Neuronal stem cell (in vitro differentiated cells): ENCODE data around the gene STX16.
A peak's percentile ranks its signal among the peaks of the same experiment; 100 is the strongest.

Experiments used
- DNase-seq: peaks from one replicate; pipeline ENCODE4 v3.0.0-alpha.2; 2013; ENCODE audit warnings: low spot score
- H2AFZ ChIP-seq: one replicate; pipeline ENCODE4 v1.6.1; 2013; ENCODE audit warnings: mild to moderate bottlenecking, low read length, inconsistent platforms
- H2AK5ac ChIP-seq: 2 replicates; pipeline ENCODE4 v1.6.1; 2013; ENCODE audit warnings: low read depth, mild to moderate bottlenecking, inconsistent platforms, low read length, moderate library complexity, mixed read lengths
- H2BK120ac ChIP-seq: 2 replicates; pipeline ENCODE4 v1.6.1; 2013; ENCODE audit warnings: low read depth, mild to moderate bottlenecking, inconsistent platforms, low read length, moderate library complexity, mixed read lengths
- H2BK12ac ChIP-seq: one replicate; pipeline ENCODE4 v1.6.1; 2013; ENCODE audit warnings: low read length, inconsistent platforms
- H2BK15ac ChIP-seq: 2 replicates; pipeline ENCODE4 v1.6.1; 2013; ENCODE audit warnings: mild to moderate bottlenecking, low read length, inconsistent platforms, mixed read lengths
- H2BK5ac ChIP-seq: one replicate; pipeline ENCODE4 v1.6.1; 2013; ENCODE audit warnings: inconsistent platforms, mild to moderate bottlenecking, low read length, moderate library complexity
- H3K14ac ChIP-seq: one replicate; pipeline ENCODE4 v1.6.1; 2013; ENCODE audit warnings: low read length, inconsistent platforms
- H3K18ac ChIP-seq: 2 replicates; pipeline ENCODE4 v1.6.1; 2013; ENCODE audit warnings: low read length, inconsistent platforms
- H3K23ac ChIP-seq: 2 replicates; pipeline ENCODE4 v1.6.1; 2013; ENCODE audit warnings: low read depth, mild to moderate bottlenecking, mixed read lengths, low read length, inconsistent platforms; ENCODE audit not compliant: poor library complexity
- H3K27ac ChIP-seq: replicated peaks from 3 replicates; pipeline ENCODE4 v1.5.1; 2013; ENCODE audit warnings: low read length, inconsistent platforms
- H3K27me3 ChIP-seq, 3 experiments: 2 replicates each; pipeline ENCODE4 v1.6.1; 2013; ENCODE audit warnings: low read length in 3 of 3, mild to moderate bottlenecking in 2 of 3, inconsistent platforms in 1 of 3, low read depth in 1 of 3, mixed read lengths in 1 of 3, moderate library complexity in 1 of 3; ENCODE audit not compliant: control insufficient read depth in 3 of 3, insufficient read depth in 3 of 3
- H3K36me3 ChIP-seq, 2 donors: replicated peaks in 1 of 2; 2 replicates each; pipeline ENCODE4 v1.6.1; 2013; ENCODE audit warnings: low read length in 2 of 2; ENCODE audit not compliant: control insufficient read depth in 2 of 2, insufficient read depth in 2 of 2
- H3K4ac ChIP-seq: 2 replicates; pipeline ENCODE4 v1.6.1; 2013; ENCODE audit warnings: inconsistent platforms, mild to moderate bottlenecking, low read length, moderate library complexity
- H3K4me1 ChIP-seq, 2 donors: 1 replicate in 1 of 2; 2 replicates in 1 of 2; pipeline ENCODE4 v1.6.1; 2013; ENCODE audit warnings: low read length in 2 of 2, low read depth in 1 of 2; ENCODE audit not compliant: control insufficient read depth in 2 of 2, insufficient read depth in 1 of 2
- H3K4me2 ChIP-seq: one replicate; pipeline ENCODE4 v1.6.1; 2013; ENCODE audit warnings: mild to moderate bottlenecking, low read length, inconsistent platforms; ENCODE audit not compliant: insufficient read depth, poor library complexity, severe bottlenecking
- H3K4me3 ChIP-seq, 2 donors: 2 replicates each; pipeline ENCODE4 v1.5.1; 2013; ENCODE audit warnings: low read length in 2 of 2, mild to moderate bottlenecking in 2 of 2, inconsistent platforms in 1 of 2, moderate library complexity in 1 of 2
- H3K79me1 ChIP-seq: one replicate; pipeline ENCODE4 v1.6.1; 2013; ENCODE audit warnings: low read depth, mild to moderate bottlenecking, inconsistent platforms, low read length, moderate library complexity
- H3K9ac ChIP-seq: one replicate; pipeline ENCODE4 v1.6.1; 2013; ENCODE audit warnings: mild to moderate bottlenecking, low read depth, low read length, inconsistent platforms; ENCODE audit not compliant: poor library complexity
- H3K9me3 ChIP-seq, 2 donors: replicated peaks in 1 of 2; 2 replicates each; pipeline versions ENCODE3 to v1.6.1; 2013; ENCODE audit warnings: low read length in 2 of 2, mild to moderate bottlenecking in 2 of 2, inconsistent platforms in 1 of 2, low read depth in 1 of 2, mixed read lengths in 1 of 2, moderate library complexity in 1 of 2; ENCODE audit not compliant: control insufficient read depth in 2 of 2, insufficient read depth in 1 of 2
- H4K8ac ChIP-seq: one replicate; pipeline ENCODE4 v1.6.1; 2013; ENCODE audit warnings: low read depth, mild to moderate bottlenecking, inconsistent platforms, low read length, moderate library complexity
- H4K91ac ChIP-seq: one replicate; pipeline ENCODE4 v1.6.1; 2013; ENCODE audit warnings: low read length, low read depth, mild to moderate bottlenecking, inconsistent platforms; ENCODE audit not compliant: poor library complexity
- WGBS, 2 donors: extraction: QIAGEN DNeasy Blood & Tissue Kit; methylation state at CpG; one replicate each; pipeline ENCODE4 v1.1.7; 2013; ENCODE audit warnings: missing lambda C conversion rate in 2 of 2, mixed read lengths in 1 of 2; ENCODE audit not compliant: insufficient read length in 2 of 2, insufficient replicate concordance in 1 of 2; ENCODE audit errors: extremely low coverage in 2 of 2; 5-methylcytosine and 5-hydroxymethylcytosine counted together

STX16 gene

GRCh38 chr20:58719258-58719657 lies 68.2 kb downstream of the STX16 start:
- H4K8ac ChIP-seq = no peak overlapping the region
- no peak overlapping the region for H3K4me3 ChIP-seq
- H3K23ac ChIP-seq = no peak overlapping the region
- no peak overlapping the region for H3K14ac ChIP-seq
- peaks cover 0 to 40% (median 0%) of the 10 kb centered on the region in 3 experiments for H3K27me3 ChIP-seq
- H3K9me3 ChIP-seq = no peaks in the 10 kb centered on the region
- H3K18ac ChIP-seq = no peak overlapping the region
- H2BK5ac ChIP-seq = no peak overlapping the region
- H3K4me1 ChIP-seq = peaks cover 10 to 19% of the 10 kb centered on the region in 2 donors
- H2AFZ ChIP-seq = no peak overlapping the region
- H2AK5ac ChIP-seq = no peak overlapping the region
- no peaks in the 10 kb centered on the region for H3K79me1 ChIP-seq
- H2BK120ac ChIP-seq = no peak overlapping the region
- no peak overlapping the region for H2BK15ac ChIP-seq
- no peak overlapping the region for H3K9ac ChIP-seq
- no peak overlapping the region for H2BK12ac ChIP-seq
- H3K4me2 ChIP-seq = no peak overlapping the region
- no peak overlapping the region for H3K4ac ChIP-seq
- H4K91ac ChIP-seq = no peak overlapping the region
- WGBS, 2 donors = no CpG with 5 or more reads among the region's 7 CpGs
- H3K36me3 ChIP-seq = peaks cover 0 to 2% of the 10 kb centered on the region in 2 donors
- no peak for DNase-seq
- no peak overlapping the region for H3K27ac ChIP-seq

GRCh38 chr20:58719971-58720371 lies 68.9 kb downstream of the STX16 start:
- H3K4ac ChIP-seq = no peak overlapping the region
- H3K79me1 ChIP-seq = no peaks in the 10 kb centered on the region
- no peak overlapping the region for H2AK5ac ChIP-seq
- H2AFZ ChIP-seq = no peak overlapping the region
- no peak for DNase-seq
- H3K9me3 ChIP-seq = no peaks in the 10 kb centered on the region
- H2BK120ac ChIP-seq = no peak overlapping the region
- H3K36me3 ChIP-seq = peaks cover 0 to 2% of the 10 kb centered on the region in 2 donors
- no peak overlapping the region for H3K4me3 ChIP-seq
- H2BK15ac ChIP-seq = no peak overlapping the region
- H3K27me3 ChIP-seq = peaks cover 0 to 43% (median 0%) of the 10 kb centered on the region in 3 experiments
- no peak overlapping the region for H3K23ac ChIP-seq
- no peak overlapping the region for H4K91ac ChIP-seq
- H3K27ac ChIP-seq = no peak overlapping the region
- H4K8ac ChIP-seq = no peak overlapping the region
- no peak overlapping the region for H3K18ac ChIP-seq
- no peak overlapping the region for H2BK12ac ChIP-seq
- H3K4me1 ChIP-seq = peaks cover 10 to 19% of the 10 kb centered on the region in 2 donors
- no CpG with 5 or more reads among the region's 6 CpGs for WGBS, 2 donors
- H2BK5ac ChIP-seq = no peak overlapping the region
- no peak overlapping the region for H3K4me2 ChIP-seq
- H3K14ac ChIP-seq = no peak overlapping the region
- no peak overlapping the region for H3K9ac ChIP-seq

GRCh38 chr20:58720890-58721289 lies 69.8 kb downstream of the STX16 start:
- Histone ChIP-seq H2BK12ac (no peak overlapping the region), H3K14ac (no peak overlapping the region), H2BK5ac (no peak overlapping the region), H2AFZ (no peak overlapping the region), H3K27me3 (peaks cover 0 to 43% (median 0%) of the 10 kb centered on the region in 3 experiments), H2AK5ac (no peak overlapping the region), H4K91ac (no peak overlapping the region), H3K4me3 (no peak overlapping the region), H3K4ac (no peak overlapping the region), H4K8ac (no peak overlapping the region), H2BK15ac (no peak overlapping the region), H3K4me1 (peaks cover 10 to 17% of the 10 kb centered on the region in 2 donors), H3K36me3 (no peaks in the 10 kb centered on the region), H2BK120ac (no peak overlapping the region), H3K9me3 (no peaks in the 10 kb centered on the region), H3K4me2 (no peak overlapping the region), H3K18ac (no peak overlapping the region), H3K23ac (no peak overlapping the region), H3K9ac (no peak overlapping the region), H3K79me1 (no peaks in the 10 kb centered on the region), H3K27ac (no peak overlapping the region)
- WGBS, 2 donors = no CpG with 5 or more reads among the region's 14 CpGs
- no peak for DNase-seq

GRCh38 chr20:58721951-58722778 lies 71.1 kb downstream of the STX16 start:
- no peaks in the 10 kb centered on the region for H3K9me3 ChIP-seq
- no peak overlapping the region for H3K14ac ChIP-seq
- no peak overlapping the region for H2BK15ac ChIP-seq
- no peak overlapping the region for H2BK120ac ChIP-seq
- no peak overlapping the region for H3K4me2 ChIP-seq
- no peak overlapping the region for H4K91ac ChIP-seq
- peak overlapping the region; percentile 18 for H2AK5ac ChIP-seq
- no peak overlapping the region for H2BK12ac ChIP-seq
- WGBS, 2 donors = no CpG with 5 or more reads among the region's 22 CpGs
- H3K18ac ChIP-seq = peak overlapping the region; percentile 40
- no peak for DNase-seq
- H2AFZ ChIP-seq = no peak overlapping the region
- no peaks in the 10 kb centered on the region for H3K36me3 ChIP-seq
- no peak overlapping the region for H3K4me3 ChIP-seq
- peak overlapping the region; percentile 3 for H3K9ac ChIP-seq
- no peak overlapping the region for H4K8ac ChIP-seq
- H3K4ac ChIP-seq = no peak overlapping the region
- H3K23ac ChIP-seq = no peak overlapping the region
- H2BK5ac ChIP-seq = no peak overlapping the region
- no peak overlapping the region for H3K27ac ChIP-seq
- H3K27me3 ChIP-seq = peaks cover 0 to 43% (median 0%) of the 10 kb centered on the region in 3 experiments
- H3K4me1 ChIP-seq = peaks cover 2 to 4% of the 10 kb centered on the region in 2 donors
- no peaks in the 10 kb centered on the region for H3K79me1 ChIP-seq
